Common myeloid progenitor, CD34-positive (primary cell): ENCODE results near the gene TCTN2.

Source experiments
- CTCF ChIA-PET: fragments of 350-600 bp; sonication (Branson Sonifier 250); formaldehyde crosslinking; loops from one replicate; lab custom pipeline; 2021; ENCODE audit warnings: antibody characterized with exemption; lab: Charles Lee
- POLR2A ChIA-PET: fragments of 350-600 bp; sonication (Branson Sonifier 250); formaldehyde crosslinking; loops from one replicate; lab custom pipeline; 2021; ENCODE audit warnings: antibody characterized with exemption; lab: Charles Lee
- DNase-seq, 3 donors: peaks; one replicate each; pipeline versions ENCODE4 v3.0.0 to v3.0.0-alpha.2; 2013
- H3K27ac ChIP-seq, 2 experiments: 1 replicate in 1 of 2; 2 replicates in 1 of 2; pipeline ENCODE4 v1.7.0; 2013; ENCODE audit warnings: inconsistent platforms in 2 of 2, low read length in 2 of 2, mild to moderate bottlenecking in 2 of 2, low read depth in 1 of 2, moderate library complexity in 1 of 2; ENCODE audit not compliant: severe bottlenecking in 2 of 2, insufficient read depth in 1 of 2, poor library complexity in 1 of 2
- H3K27me3 ChIP-seq, 5 experiments: replicated peaks in 2 of 5; 1 replicate in 3 of 5; 2 replicates in 2 of 5; pipeline versions ENCODE4 v1.6.1 to v1.7.0; 2013; ENCODE audit warnings: low read length in 4 of 5, mild to moderate bottlenecking in 2 of 5, moderate library complexity in 2 of 5, inconsistent platforms in 1 of 5; ENCODE audit not compliant: insufficient read depth in 5 of 5, control insufficient read depth in 4 of 5
- H3K36me3 ChIP-seq, 4 experiments: 1 replicate in 2 of 4; 2 replicates in 2 of 4; pipeline versions ENCODE4 v1.6.1 to v1.7.0; 2013; ENCODE audit warnings: low read length in 3 of 4, control low read depth in 1 of 4, mild to moderate bottlenecking in 1 of 4; ENCODE audit not compliant: control insufficient read depth in 4 of 4, insufficient read depth in 4 of 4
- H3K4me1 ChIP-seq, 4 experiments: 1 replicate in 3 of 4; 2 replicates in 1 of 4; pipeline versions ENCODE4 v1.6.1 to v1.7.1; 2013; ENCODE audit warnings: low read length in 3 of 4, mild to moderate bottlenecking in 3 of 4, control low read depth in 1 of 4, inconsistent platforms in 1 of 4, moderate library complexity in 1 of 4; ENCODE audit not compliant: control insufficient read depth in 4 of 4, insufficient read depth in 4 of 4; ENCODE audit errors: control extremely low read depth in 1 of 4
- H3K4me3 ChIP-seq, 7 experiments: 1 replicate in 4 of 7; 2 replicates in 3 of 7; pipeline versions ENCODE4 v1.5.1 to v1.7.0; 2013; ENCODE audit warnings: mild to moderate bottlenecking in 7 of 7, low read length in 6 of 7, moderate library complexity in 6 of 7, inconsistent platforms in 2 of 7, low read depth in 2 of 7, control low read depth in 1 of 7; ENCODE audit not compliant: insufficient read depth in 4 of 7, control insufficient read depth in 1 of 7; ENCODE audit errors: extremely low read depth in 1 of 7
- H3K9me3 ChIP-seq, 5 experiments: 1 replicate in 4 of 5; 2 replicates in 1 of 5; pipeline versions ENCODE4 v1.6.1 to v1.7.1; 2013; ENCODE audit warnings: low read length in 4 of 5, mild to moderate bottlenecking in 2 of 5, inconsistent platforms in 1 of 5, low read depth in 1 of 5, moderate library complexity in 1 of 5; ENCODE audit not compliant: control insufficient read depth in 4 of 5, insufficient read depth in 2 of 5; ENCODE audit errors: control extremely low read depth in 1 of 5
- WGBS: methylation state at CpG from one replicate; pipeline ENCODE4 v1.1.5; 2013; ENCODE audit not compliant: insufficient coverage; 5-methylcytosine and 5-hydroxymethylcytosine counted together

TCTN2 gene

DNA sequence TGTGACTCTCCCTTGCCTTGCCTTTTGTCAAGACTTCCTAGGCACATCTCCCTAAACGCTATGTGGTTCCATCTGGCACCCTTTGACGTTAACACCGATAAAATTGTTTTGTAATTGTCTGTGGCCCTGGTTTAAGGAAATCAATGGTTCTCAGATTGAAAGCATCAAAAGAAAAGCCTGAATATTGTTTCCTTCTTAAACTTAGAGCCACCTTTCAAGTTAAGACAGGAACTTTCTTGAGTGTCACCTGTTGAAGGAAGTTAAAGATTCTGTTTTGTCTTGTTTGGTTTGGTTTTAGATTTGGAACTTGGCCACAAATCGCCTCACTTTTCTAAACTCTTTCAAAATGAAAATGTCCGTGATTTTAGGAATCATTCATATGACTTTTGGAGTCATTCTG lies 76.4 kb downstream of the TCTN2 start:
- H3K36me3 ChIP-seq = peaks cover 17 to 62% (median 42%) of the 10 kb centered on the region in 4 experiments

GRCh38 chr12:123748161-123748560 lies 77.2 kb downstream of the TCTN2 start:
- ChIA-PET CTCF (interaction anchor here (1.0 to 1.3 kb wide), 4 partner anchors 13 to 34 kb away, joined by 4 to 5 read pairs (median 4); no protein-coding TSS in a partner anchor), POLR2A (interaction anchor here (1.3 kb wide), 1 partner anchor 36 kb away, joined by 5 read pairs; the partner anchor contains the start of gene ATP6V0A2)
- H3K36me3 ChIP-seq = peaks cover 20 to 69% (median 45%) of the 10 kb centered on the region in 4 experiments
- WGBS = 0% methylated on average over 4 of the region's 6 CpGs
- no peaks in the 10 kb centered on the region for H3K27me3 ChIP-seq
- no peaks in the 10 kb centered on the region for H3K9me3 ChIP-seq
- H3K4me3 ChIP-seq = peak overlapping the region in 1 of 7 experiments; percentile 3
- H3K4me1 ChIP-seq = peaks cover 25 to 54% (median 52%) of the 10 kb centered on the region in 4 experiments
- peak; percentile 31 to 77 (median 72) for DNase-seq
- H3K27ac ChIP-seq = peak overlapping the region in 1 of 2 experiments; percentile 3

More for the DNA sequence above, 76.4 kb downstream of the TCTN2 start:
- CTCF ChIA-PET = interaction anchor here (1.0 kb wide), 2 partner anchors 12 to 33 kb away, joined by 4 to 5 read pairs; no protein-coding TSS in a partner anchor
- 33% methylated on average over 3 of the region's 5 CpGs for WGBS
- H3K4me1 ChIP-seq = peaks cover 25 to 62% (median 60%) of the 10 kb centered on the region in 4 experiments
- no peak for DNase-seq
- POLR2A ChIA-PET = interaction anchor here (1.3 kb wide), 1 partner anchor 35 kb away, joined by 5 read pairs; the partner anchor contains the start of gene ATP6V0A2
- H3K27me3 ChIP-seq = no peaks in the 10 kb centered on the region
- H3K27ac ChIP-seq = peak overlapping the region in 1 of 2 experiments; percentile 30
- H3K9me3 ChIP-seq = no peaks in the 10 kb centered on the region
- peak overlapping the region in 2 of 7 experiments; percentile 9 to 33 for H3K4me3 ChIP-seq

- POLR2A ChIA-PET = no interaction called here
- H3K27ac ChIP-seq = no peak overlapping the region
- peaks cover 24 to 49% (median 47%) of the 10 kb centered on the region in 4 experiments for H3K4me1 ChIP-seq
- H3K9me3 ChIP-seq = no peaks in the 10 kb centered on the region
- 75% methylated on average over 2 of the region's 4 CpGs for WGBS
- peak overlapping the region in 1 of 7 experiments; percentile 3 for H3K4me3 ChIP-seq
- CTCF ChIA-PET = interaction anchor here (1.1 to 1.3 kb wide), 4 partner anchors 11 to 69 kb away, joined by 4 to 7 read pairs (median 4); no protein-coding TSS in a partner anchor
- H3K36me3 ChIP-seq = peaks cover 20 to 73% (median 50%) of the 10 kb centered on the region in 4 experiments
- H3K27me3 ChIP-seq = no peaks in the 10 kb centered on the region
- DNase-seq = no peak
These were observed 77.7 kb downstream of the TCTN2 start for GRCh38 chr12:123748661-123749060.

GRCh38 chr12:123749355-123749754 lies 78.4 kb downstream of the TCTN2 start:
- Histone ChIP-seq H3K4me3 (no peak overlapping the region), H3K9me3 (no peaks in the 10 kb centered on the region), H3K36me3 (peaks cover 21 to 73% (median 53%) of the 10 kb centered on the region in 4 experiments), H3K27me3 (no peaks in the 10 kb centered on the region), H3K4me1 (peaks cover 18 to 42% (median 40%) of the 10 kb centered on the region in 4 experiments), H3K27ac (no peak overlapping the region)
- no peak for DNase-seq
- WGBS = 98% methylated on average over 10 of the region's 10 CpGs
- CTCF ChIA-PET = interaction anchor here (0.6 to 1.8 kb wide), 7 partner anchors 10 to 70 kb away, joined by 3 to 7 read pairs (median 4); no protein-coding TSS in a partner anchor
- POLR2A ChIA-PET = no interaction called here

- DNase-seq = no peak
- 100% methylated on average over 4 of the region's 8 CpGs for WGBS
- peaks cover 16 to 34% (median 32%) of the 10 kb centered on the region in 4 experiments for H3K4me1 ChIP-seq
- peaks cover 24 to 73% (median 52%) of the 10 kb centered on the region in 4 experiments for H3K36me3 ChIP-seq
- no peak overlapping the region for H3K4me3 ChIP-seq
- CTCF ChIA-PET = interaction anchor here (0.6 to 1.8 kb wide), 7 partner anchors 9 to 1593 kb away, joined by 3 to 7 read pairs (median 3); partner anchors contain the start of gene TMED2
- H3K27ac ChIP-seq = peak overlapping the region; percentile 0 to 35
- POLR2A ChIA-PET = no interaction called here
- H3K9me3 ChIP-seq = no peaks in the 10 kb centered on the region
- H3K27me3 ChIP-seq = no peaks in the 10 kb centered on the region
These were observed 79.3 kb downstream of the TCTN2 start for GRCh38 chr12:123750159-123750656.

GRCh38 chr12:123752046-123752445 lies 81.1 kb downstream of the TCTN2 start:
- Histone ChIP-seq H3K27ac (no peak overlapping the region), H3K4me1 (peaks cover 12 to 19% (median 18%) of the 10 kb centered on the region in 4 experiments), H3K4me3 (no peak overlapping the region), H3K9me3 (no peaks in the 10 kb centered on the region), H3K36me3 (peaks cover 24 to 77% (median 57%) of the 10 kb centered on the region in 4 experiments), H3K27me3 (no peaks in the 10 kb centered on the region)
- WGBS = 94% methylated on average over 2 of the region's 3 CpGs
- ChIA-PET POLR2A (no interaction called here), CTCF (interaction anchor here (1.2 kb wide), 1 partner anchor 10 kb away, joined by 5 read pairs; the partner anchor contains the start of gene DNAH10)
- no peak for DNase-seq
